ENCODE results near the gene SUN3. TPM values are rescaled to one million over a fixed set of nuclear protein-coding genes. Genes with fewer than 3 reads are reported as not detected.

The SUN3 gene
- total RNA-seq, 6 donors from 2014 or later = not detected

- no peaks in the 10 kb centered on the region for H3K9me3 ChIP-seq
- WGBS, 2 donors = 92% methylated on average over 6 of the region's 6 CpGs
- no peaks in the 10 kb centered on the region for H3K27me3 ChIP-seq
- no peak overlapping the region for H3K4me3 ChIP-seq
- ATAC-seq (ENCODE audit: low FRiP score in 2 of 2) = no peak
- DNase-seq = no peak
- peaks cover 22 to 34% (median 27%) of the 10 kb centered on the region in 4 donors for H3K4me1 ChIP-seq
- H3K27ac ChIP-seq = no peak overlapping the region
- no peaks in the 10 kb centered on the region for H3K36me3 ChIP-seq
- TF ChIP-seq CTCF (IDR thresholded peaks at IDR 0.05) (no peak), POLR2AphosphoS5 (IDR thresholded peaks at IDR 0.05) (no peak), POLR2A (IDR thresholded peaks at IDR 0.05) (no peak), EP300 (IDR thresholded peaks at IDR 0.05) (no peak)
Observed at GRCh38 chr7:47938574-47939165, 90.2 kb downstream of the SUN3 start.

- WGBS, 2 donors = 82 to 89% methylated on average over 5 to 10 of the region's 11 CpGs
- Histone ChIP-seq H3K27me3 (no peaks in the 10 kb centered on the region), H3K4me1 (peaks cover 22 to 34% (median 27%) of the 10 kb centered on the region in 4 donors), H3K27ac (no peak overlapping the region), H3K36me3 (no peaks in the 10 kb centered on the region), H3K9me3 (no peaks in the 10 kb centered on the region), H3K4me3 (no peak overlapping the region)
- TF ChIP-seq EP300 (IDR thresholded peaks at IDR 0.05) (no peak), POLR2AphosphoS5 (IDR thresholded peaks at IDR 0.05) (no peak), POLR2A (IDR thresholded peaks at IDR 0.05) (no peak), CTCF (IDR thresholded peaks at IDR 0.05) (no peak)
- DNase-seq = no peak
- no peak for ATAC-seq (ENCODE audit: low FRiP score in 2 of 2)
Observed at GRCh38 chr7:47937711-47938573, 91.0 kb downstream of the SUN3 start.

Other genes starting within 250 kb of the SUN3 start
- gene PKD1L1, start 80.6 kb downstream of the SUN3 start, total RNA-seq = 1 to 10 TPM in 2 of 6 donors, under 1 TPM in 4; 0.46 to 4.8 (median 0.75) TPM
- 10 to 100 TPM; 24.2 to 38.8 (median 26.7) TPM for gene HUS1, start 49.5 kb downstream of the SUN3 start, total RNA-seq
- 10 to 100 TPM in 2 of 6 donors, 1 to 10 TPM in 2, under 1 TPM in 2; 0.29 to 15.5 (median 1.9) TPM for gene C7orf57, start 6.4 kb upstream of the SUN3 start, total RNA-seq
- 100 to 1,000 TPM in 1 of 6 donors, 10 to 100 TPM in 5; 30.6 to 107 (median 72.0) TPM for gene UPP1, start 60.2 kb upstream of the SUN3 start, total RNA-seq
- gene ABCA13, start 142.4 kb upstream of the SUN3 start, total RNA-seq = 10 to 100 TPM in 3 of 6 donors, 1 to 10 TPM in 2, under 1 TPM in 1; 0.49 to 27.7 (median 7.1) TPM